Tibial nerve (tissue), 4 donors: ENCODE results near the gene ATP1A2.

Source experiments
- EP300 ChIP-seq, 2 donors: sonication (generic); formaldehyde crosslinking; IDR thresholded peaks; one replicate each; pipeline ENCODE4 v1.6.1; 2017; ENCODE audit warnings: antibody characterized with exemption in 2 of 2, mild to moderate bottlenecking in 1 of 2
- POLR2A ChIP-seq, 2 donors: fragments of 450-650 bp; IDR thresholded peaks; one replicate each; pipeline ENCODE4 v1.6.1; 2017; ENCODE audit warnings: antibody characterized with exemption in 2 of 2, mild to moderate bottlenecking in 2 of 2, moderate library complexity in 2 of 2
- TF ChIP-seq, protein P1 (sequence below), 5 experiments: fragments of 200-600 bp in 3 of 5; fragments of 450-650 bp in 2 of 5; sonication (generic) in 3 of 5; IDR thresholded peaks; one replicate each; pipeline ENCODE4 v1.5.1; 2016 to 2019; ENCODE audit warnings: antibody characterized with exemption in 5 of 5, mild to moderate bottlenecking in 3 of 5, moderate library complexity in 2 of 5

DNA sequence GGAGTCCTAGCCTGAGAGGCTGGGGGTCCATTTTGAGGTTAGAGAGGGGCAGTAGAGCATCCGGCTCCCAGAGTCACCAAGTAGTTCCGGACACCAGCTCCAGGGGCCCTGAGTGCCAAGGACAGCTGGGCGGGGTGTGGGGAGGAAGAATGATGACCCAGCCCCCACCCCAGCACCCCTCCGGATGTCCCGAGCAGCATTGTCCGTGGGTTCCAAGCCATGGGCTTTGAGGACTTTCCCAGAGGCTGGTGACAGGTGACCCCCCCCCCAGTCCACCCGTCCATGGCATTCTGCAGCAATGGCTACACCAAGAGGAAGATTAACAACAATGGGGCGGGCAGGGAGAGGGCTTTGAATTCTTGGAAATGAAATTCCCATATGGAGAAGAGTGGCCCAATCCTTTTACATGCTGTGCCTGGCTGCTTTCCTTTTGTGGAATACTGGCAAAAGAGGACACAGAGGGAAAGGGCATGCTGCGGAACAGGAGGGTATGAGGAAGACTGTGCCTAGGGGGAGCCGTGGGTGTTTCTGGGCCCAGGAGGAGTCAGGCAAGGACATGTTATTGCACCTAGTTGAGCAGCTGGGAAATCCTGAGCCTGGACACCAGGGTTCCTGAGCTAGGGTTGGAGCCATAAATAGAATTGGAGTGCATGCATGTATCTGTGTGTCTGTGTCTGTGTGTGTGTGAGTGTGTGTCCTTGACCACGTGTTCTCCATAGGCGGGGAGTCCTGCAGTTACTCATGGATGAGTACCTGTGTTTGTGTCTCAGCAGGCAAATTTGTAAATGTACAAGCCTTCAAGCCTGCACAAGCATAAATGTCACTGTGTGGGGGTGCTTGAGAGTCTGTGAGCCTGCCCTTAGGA, 956 bp downstream of the ATP1A2 start:
- TF ChIP-seq, protein P1, sequence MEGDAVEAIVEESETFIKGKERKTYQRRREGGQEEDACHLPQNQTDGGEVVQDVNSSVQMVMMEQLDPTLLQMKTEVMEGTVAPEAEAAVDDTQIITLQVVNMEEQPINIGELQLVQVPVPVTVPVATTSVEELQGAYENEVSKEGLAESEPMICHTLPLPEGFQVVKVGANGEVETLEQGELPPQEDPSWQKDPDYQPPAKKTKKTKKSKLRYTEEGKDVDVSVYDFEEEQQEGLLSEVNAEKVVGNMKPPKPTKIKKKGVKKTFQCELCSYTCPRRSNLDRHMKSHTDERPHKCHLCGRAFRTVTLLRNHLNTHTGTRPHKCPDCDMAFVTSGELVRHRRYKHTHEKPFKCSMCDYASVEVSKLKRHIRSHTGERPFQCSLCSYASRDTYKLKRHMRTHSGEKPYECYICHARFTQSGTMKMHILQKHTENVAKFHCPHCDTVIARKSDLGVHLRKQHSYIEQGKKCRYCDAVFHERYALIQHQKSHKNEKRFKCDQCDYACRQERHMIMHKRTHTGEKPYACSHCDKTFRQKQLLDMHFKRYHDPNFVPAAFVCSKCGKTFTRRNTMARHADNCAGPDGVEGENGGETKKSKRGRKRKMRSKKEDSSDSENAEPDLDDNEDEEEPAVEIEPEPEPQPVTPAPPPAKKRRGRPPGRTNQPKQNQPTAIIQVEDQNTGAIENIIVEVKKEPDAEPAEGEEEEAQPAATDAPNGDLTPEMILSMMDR (IDR thresholded peaks at IDR 0.05): no peak
- TF ChIP-seq POLR2A (IDR thresholded peaks at IDR 0.05) (no peak), EP300 (IDR thresholded peaks at IDR 0.05) (no peak)
